GM19238 (cell line): Measurements from ENCODE around the gene KMT2A.
"Not testable (repeated sequence)": the region's sequence is repeated elsewhere in the genome, so short reads cannot be mapped to it uniquely, and the experiment has no call there.

Experiments used
- DNase-seq: peaks from one replicate; pipeline ENCODE4 v3.0.0; 2011; ENCODE audit warnings: low spot score; ENCODE audit not compliant: insufficient read length

Gene KMT2A

GRCh38 chr11:118532091-118532490 is 95.8 kb downstream of the KMT2A start:
- no peak for DNase-seq

- no peak for DNase-seq
Measured at GRCh38 chr11:118532852-118533768, 96.8 kb downstream of the KMT2A start.

- no peak for DNase-seq
Measured at GRCh38 chr11:118533769-118534729, 97.8 kb downstream of the KMT2A start.

- DNase-seq, result no peak
Measured at GRCh38 chr11:118535261-118535660, 99.0 kb downstream of the KMT2A start.

GRCh38 chr11:118536726-118537125 is 100.4 kb downstream of the KMT2A start:
- no peak for DNase-seq

- DNase-seq, result no peak
Measured at GRCh38 chr11:118537409-118537980, 101.2 kb downstream of the KMT2A start.

GRCh38 chr11:118544010-118544646 is 107.8 kb downstream of the KMT2A start:
- DNase-seq, result no peak

- DNase-seq, result no peak
Measured at GRCh38 chr11:118544647-118545010, 108.3 kb downstream of the KMT2A start.

- no peak for DNase-seq
Measured at GRCh38 chr11:118545533-118545932, 109.2 kb downstream of the KMT2A start.

- DNase-seq, result no peak
Measured at GRCh38 chr11:118547132-118547531, 110.8 kb downstream of the KMT2A start.

GRCh38 chr11:118552341-118552740 is 116.0 kb downstream of the KMT2A start:
- DNase-seq, result no peak

GRCh38 chr11:118560806-118561205 is 124.5 kb downstream of the KMT2A start:
- no peak for DNase-seq

GRCh38 chr11:118565051-118565450 is 128.8 kb downstream of the KMT2A start:
- DNase-seq, result no peak

GRCh38 chr11:118569670-118570069 is 133.4 kb downstream of the KMT2A start:
- no peak for DNase-seq

GRCh38 chr11:118570787-118571186 is 134.5 kb downstream of the KMT2A start:
- no peak for DNase-seq

GRCh38 chr11:118571701-118572060 is 135.4 kb downstream of the KMT2A start:
- not testable (repeated sequence) for DNase-seq

- DNase-seq, result peak; percentile 81
Measured at GRCh38 chr11:118572061-118572980, 136.0 kb downstream of the KMT2A start, which contains the start of gene ARCN1. ARCN1 (plus strand) TSS chr11:118572409; CDS start chr11:118572548, 139 bp downstream.

GRCh38 chr11:118572981-118573550 is 136.8 kb downstream of the KMT2A start:
- peak; percentile 8 for DNase-seq

- DNase-seq, result no peak
Measured at GRCh38 chr11:118574636-118575035, 138.3 kb downstream of the KMT2A start.
